ENCODE results near the gene COL6A1. TPM values are rescaled to one million over a fixed set of nuclear protein-coding genes. Genes with fewer than 3 reads are reported as not detected.

COL6A1 gene
- total RNA-seq, 1 experiment from 2014 or later = 33.4 TPM

DNA sequence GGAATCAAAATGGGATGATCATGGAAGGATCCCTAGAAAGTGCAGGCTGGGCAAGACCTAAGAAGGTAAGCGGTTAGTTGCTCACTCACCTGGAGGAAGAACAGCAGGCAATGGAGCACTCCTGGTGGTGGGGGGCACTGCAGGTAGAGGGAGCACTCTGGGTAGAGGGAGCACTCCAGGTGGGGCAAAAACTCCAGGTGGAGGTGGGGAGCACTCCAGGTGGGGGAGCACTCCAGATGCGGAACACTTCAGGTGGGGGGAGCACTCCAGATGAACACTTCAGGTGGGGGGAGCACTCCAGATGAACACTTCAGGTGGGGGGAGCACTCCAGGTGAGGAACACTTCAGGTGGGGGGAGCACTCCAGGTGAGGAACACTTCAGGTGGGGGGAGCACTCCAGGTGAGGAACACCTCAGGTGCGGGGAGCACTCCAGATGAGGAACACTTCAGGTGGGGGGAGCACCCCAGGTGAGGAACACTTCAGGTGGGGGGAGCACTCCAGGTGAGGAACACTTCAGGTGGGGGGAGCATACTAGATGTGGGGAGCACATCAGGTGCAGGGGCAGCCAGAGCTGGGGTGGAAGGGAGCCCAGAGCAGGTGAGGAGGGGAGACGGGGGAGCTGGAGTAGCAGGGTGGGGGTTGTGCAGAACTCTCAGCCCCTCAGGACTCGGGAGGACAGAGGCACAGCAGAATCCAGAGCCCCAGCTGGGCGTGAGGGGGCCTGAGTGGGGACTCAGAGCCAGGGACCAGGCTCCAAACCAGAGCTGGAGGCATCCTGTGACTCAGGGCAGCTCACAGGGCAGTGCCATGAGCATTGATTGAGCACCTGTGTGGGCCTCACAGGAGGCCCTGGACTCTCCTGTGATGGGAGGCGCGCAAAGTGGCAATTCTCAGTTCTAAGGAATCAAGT, 37.7 kb upstream of the COL6A1 start:
- Mint-ChIP-seq H3K4me1 (ENCODE audit: low read depth, unreplicated experiment) (no peaks in the 10 kb centered on the region), H3K36me3 (ENCODE audit: insufficient read depth, unreplicated experiment) (no peaks in the 10 kb centered on the region), H3K27ac (ENCODE audit: unreplicated experiment) (no peak overlapping the region), H3K4me3 (ENCODE audit: unreplicated experiment) (no peak overlapping the region), H3K27me3 (ENCODE audit: insufficient read depth, unreplicated experiment) (no peaks in the 10 kb centered on the region), H3K9me3 (ENCODE audit: unreplicated experiment) (no peaks in the 10 kb centered on the region)
- Histone ChIP-seq H3K9me3 (no peaks in the 10 kb centered on the region), H3K27me3 (replicated peaks; ENCODE audit: control insufficient read depth, insufficient read depth, low read length) (no peaks in the 10 kb centered on the region), H3K36me3 (ENCODE audit: control insufficient read depth, insufficient read depth, low read length) (no peaks in the 10 kb centered on the region), H3K4me1 (peaks cover 2% of the 10 kb centered on the region; the same call in 1 of the 2 replicates), H3K4me3 (ENCODE audit: low read depth, low read length) (no peak overlapping the region)
- no peak for DNase-seq
- TF ChIP-seq, protein P1, sequence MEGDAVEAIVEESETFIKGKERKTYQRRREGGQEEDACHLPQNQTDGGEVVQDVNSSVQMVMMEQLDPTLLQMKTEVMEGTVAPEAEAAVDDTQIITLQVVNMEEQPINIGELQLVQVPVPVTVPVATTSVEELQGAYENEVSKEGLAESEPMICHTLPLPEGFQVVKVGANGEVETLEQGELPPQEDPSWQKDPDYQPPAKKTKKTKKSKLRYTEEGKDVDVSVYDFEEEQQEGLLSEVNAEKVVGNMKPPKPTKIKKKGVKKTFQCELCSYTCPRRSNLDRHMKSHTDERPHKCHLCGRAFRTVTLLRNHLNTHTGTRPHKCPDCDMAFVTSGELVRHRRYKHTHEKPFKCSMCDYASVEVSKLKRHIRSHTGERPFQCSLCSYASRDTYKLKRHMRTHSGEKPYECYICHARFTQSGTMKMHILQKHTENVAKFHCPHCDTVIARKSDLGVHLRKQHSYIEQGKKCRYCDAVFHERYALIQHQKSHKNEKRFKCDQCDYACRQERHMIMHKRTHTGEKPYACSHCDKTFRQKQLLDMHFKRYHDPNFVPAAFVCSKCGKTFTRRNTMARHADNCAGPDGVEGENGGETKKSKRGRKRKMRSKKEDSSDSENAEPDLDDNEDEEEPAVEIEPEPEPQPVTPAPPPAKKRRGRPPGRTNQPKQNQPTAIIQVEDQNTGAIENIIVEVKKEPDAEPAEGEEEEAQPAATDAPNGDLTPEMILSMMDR (IDR thresholded peaks at IDR 0.05; ENCODE audit: insufficient read depth in 1 of 2, low read depth in 1 of 2, low read length in 1 of 2, severe bottlenecking in 1 of 2, unreplicated experiment in 1 of 2) = no peak
- intact Hi-C loops (cut with micrococcal nuclease; ENCODE audit: unreplicated experiment) = no loop called here
- CTCF ChIA-PET = no interaction called here
- POLR2A ChIA-PET = no interaction called here
- BruUV-seq (replicated peaks) = no TSS peak

DNA sequence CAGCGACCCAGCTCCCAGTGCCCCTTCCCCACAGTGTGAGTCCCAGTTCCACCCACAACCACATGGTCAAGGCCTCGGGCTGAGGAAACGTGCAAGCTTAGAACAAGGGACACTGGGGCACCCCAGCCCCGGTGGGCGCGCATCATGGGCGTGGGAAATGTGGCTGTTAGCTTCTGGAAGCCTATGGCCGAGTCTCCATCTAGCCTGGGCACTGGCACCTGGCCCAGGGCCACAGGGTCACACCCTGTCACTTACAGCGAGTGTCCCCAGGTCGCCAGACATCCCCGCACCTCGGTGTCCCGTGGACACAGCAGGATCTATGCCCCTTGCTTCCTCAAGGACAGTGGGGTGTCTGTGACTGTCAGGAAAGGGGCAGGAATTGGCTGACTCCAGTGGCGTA, 37.0 kb upstream of the COL6A1 start:
- peaks cover 3% of the 10 kb centered on the region; the same call in 1 of the 2 replicates for H3K4me1 ChIP-seq
- Mint-ChIP-seq H3K36me3 (ENCODE audit: insufficient read depth, unreplicated experiment) (no peaks in the 10 kb centered on the region), H3K27ac (ENCODE audit: unreplicated experiment) (no peak overlapping the region), H3K27me3 (ENCODE audit: insufficient read depth, unreplicated experiment) (no peaks in the 10 kb centered on the region), H3K4me1 (ENCODE audit: low read depth, unreplicated experiment) (no peaks in the 10 kb centered on the region), H3K9me3 (ENCODE audit: unreplicated experiment) (no peaks in the 10 kb centered on the region), H3K4me3 (ENCODE audit: unreplicated experiment) (no peak overlapping the region)
- CTCF ChIA-PET = no interaction called here
- DNase-seq = no peak
- H3K4me3 ChIP-seq (ENCODE audit: low read depth, low read length) = no peak overlapping the region
- TF ChIP-seq, protein P1 (IDR thresholded peaks at IDR 0.05; ENCODE audit: insufficient read depth in 1 of 2, low read depth in 1 of 2, low read length in 1 of 2, severe bottlenecking in 1 of 2, unreplicated experiment in 1 of 2) = no peak
- POLR2A ChIA-PET = no interaction called here
- H3K9me3 ChIP-seq = no peaks in the 10 kb centered on the region
- intact Hi-C loops (cut with micrococcal nuclease; ENCODE audit: unreplicated experiment) = no loop called here
- BruUV-seq (replicated peaks) = no TSS peak
- H3K27me3 ChIP-seq (replicated peaks; ENCODE audit: control insufficient read depth, insufficient read depth, low read length) = no peaks in the 10 kb centered on the region
- no peaks in the 10 kb centered on the region for H3K36me3 ChIP-seq (ENCODE audit: control insufficient read depth, insufficient read depth, low read length)

DNA sequence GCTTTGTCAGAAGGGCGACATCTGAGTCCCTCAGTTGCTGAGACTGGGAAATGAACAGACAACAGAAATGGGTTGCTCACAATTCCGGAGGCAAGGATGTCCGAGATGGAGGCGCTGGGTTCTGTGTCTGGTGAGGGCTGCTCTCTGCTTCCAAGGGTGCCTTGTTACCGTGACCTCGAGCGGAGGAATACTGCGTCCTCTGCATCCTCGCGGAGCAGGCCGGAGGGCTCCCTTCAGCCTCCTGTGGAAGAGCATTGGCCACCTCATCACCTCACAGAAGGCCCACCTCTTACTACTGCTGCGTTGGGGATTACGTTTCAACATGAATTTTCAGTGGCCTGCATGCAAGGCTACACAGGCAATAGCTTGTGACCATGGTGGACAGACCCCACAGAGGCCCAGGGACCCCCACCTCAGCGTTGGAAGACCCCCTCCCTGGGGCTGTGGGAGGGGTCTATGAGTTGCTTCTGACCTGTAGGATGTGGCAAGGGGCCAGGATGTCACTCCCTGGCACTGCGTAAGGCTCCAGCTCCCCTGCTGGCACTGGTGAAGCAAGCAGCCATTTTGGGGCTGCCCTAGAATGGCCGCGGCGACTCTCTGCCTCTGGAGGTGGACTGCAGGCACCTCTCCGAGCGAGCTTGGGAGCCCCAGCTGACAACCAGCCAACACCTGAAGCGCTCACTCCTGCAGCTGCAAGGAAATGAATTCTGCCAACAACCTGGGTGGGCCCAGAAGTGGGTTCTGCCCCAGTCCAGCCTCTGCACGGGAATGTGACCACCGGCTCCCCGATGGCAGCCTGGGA, 36.3 kb upstream of the COL6A1 start:
- Histone ChIP-seq H3K27me3 (replicated peaks; ENCODE audit: control insufficient read depth, insufficient read depth, low read length) (no peaks in the 10 kb centered on the region), H3K4me1 (peaks cover 3% of the 10 kb centered on the region; the same call in 1 of the 2 replicates), H3K36me3 (ENCODE audit: control insufficient read depth, insufficient read depth, low read length) (no peaks in the 10 kb centered on the region), H3K4me3 (ENCODE audit: low read depth, low read length) (no peak overlapping the region), H3K9me3 (no peaks in the 10 kb centered on the region)
- Mint-ChIP-seq H3K27me3 (ENCODE audit: insufficient read depth, unreplicated experiment) (no peaks in the 10 kb centered on the region), H3K36me3 (ENCODE audit: insufficient read depth, unreplicated experiment) (no peaks in the 10 kb centered on the region), H3K4me1 (ENCODE audit: low read depth, unreplicated experiment) (no peaks in the 10 kb centered on the region), H3K4me3 (ENCODE audit: unreplicated experiment) (no peak overlapping the region), H3K27ac (ENCODE audit: unreplicated experiment) (no peak overlapping the region), H3K9me3 (ENCODE audit: unreplicated experiment) (no peaks in the 10 kb centered on the region)
- no peak for DNase-seq
- intact Hi-C loops (cut with micrococcal nuclease; ENCODE audit: unreplicated experiment) = no loop called here
- CTCF ChIA-PET = no interaction called here
- no TSS peak for BruUV-seq (replicated peaks)
- TF ChIP-seq, protein P1 (IDR thresholded peaks at IDR 0.05; ENCODE audit: insufficient read depth in 1 of 2, low read depth in 1 of 2, low read length in 1 of 2, severe bottlenecking in 1 of 2, unreplicated experiment in 1 of 2) = no peak
- POLR2A ChIA-PET = no interaction called here

Data from Caco-2 (cell line).